ENCODE measurements around the gene KRT86.

KRT86 gene

DNA sequence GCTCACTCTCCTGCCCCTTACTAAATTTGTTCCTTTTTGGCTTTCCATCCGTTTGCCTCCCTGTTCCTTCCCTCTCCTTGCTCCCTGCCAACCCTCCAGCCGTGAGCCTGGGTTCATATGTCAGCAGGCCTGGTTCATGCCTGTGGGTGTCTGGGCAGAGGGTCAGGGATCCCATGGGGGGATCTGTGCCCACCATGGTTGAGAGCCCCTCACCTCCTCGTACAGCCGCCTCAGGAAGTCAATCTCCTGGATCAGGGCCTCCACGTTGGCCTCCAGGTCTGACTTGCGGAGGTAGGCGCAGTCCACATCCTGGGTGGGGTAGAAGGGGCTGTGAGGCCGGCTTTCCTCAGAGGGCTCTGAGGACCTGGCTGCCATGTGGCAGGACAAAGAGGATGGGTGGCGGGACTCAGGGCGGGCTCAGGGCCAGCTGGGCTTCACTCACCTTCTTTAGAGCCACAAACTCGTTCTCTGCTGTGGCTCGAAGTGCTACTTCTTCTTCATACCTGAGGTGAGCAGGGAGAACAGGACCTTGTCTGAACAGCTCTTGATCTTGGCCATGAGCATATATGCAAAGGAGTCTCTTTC, 43.1 kb downstream of the KRT86 start:
- no peak overlapping the region for H3K4me3 ChIP-seq (ENCODE audit: insufficient read depth, low read length, poor library complexity, severe bottlenecking)
- no peaks in the 10 kb centered on the region for H4K20me1 ChIP-seq (ENCODE audit: low read depth, low read length)
- H3K9me2 ChIP-seq (replicated peaks; ENCODE audit: insufficient read depth, low read length), result no peaks in the 10 kb centered on the region
- no peaks in the 10 kb centered on the region for H3K36me3 ChIP-seq (ENCODE audit: low read length)
- no peak overlapping the region for H2AFZ ChIP-seq (ENCODE audit: low read depth, low read length, severe bottlenecking)
- no peaks in the 10 kb centered on the region for H3F3A ChIP-seq (ENCODE audit: insufficient read depth)
- no peaks in the 10 kb centered on the region for H3K79me2 ChIP-seq (ENCODE audit: insufficient read depth, low read length)
- no peak overlapping the region for H3K4me2 ChIP-seq (ENCODE audit: low read depth, low read length, poor library complexity, severe bottlenecking)
- no peaks in the 10 kb centered on the region for H3K27me3 ChIP-seq (ENCODE audit: low read length)
- no peak overlapping the region for H3K9ac ChIP-seq (ENCODE audit: low read length)
- no peak overlapping the region for H3K27ac ChIP-seq (ENCODE audit: low read depth, low read length)
- TF ChIP-seq CTCF (IDR thresholded peaks at IDR 0.05; ENCODE audit: insufficient read depth, low read length, poor library complexity, severe bottlenecking) (no peak), EZH2phosphoT487 (conservative IDR thresholded peaks at IDR 0.05; ENCODE audit: low read length) (no peak)
- no peaks in the 10 kb centered on the region for H3K9me3 ChIP-seq (ENCODE audit: insufficient read depth, low read length)

DNA sequence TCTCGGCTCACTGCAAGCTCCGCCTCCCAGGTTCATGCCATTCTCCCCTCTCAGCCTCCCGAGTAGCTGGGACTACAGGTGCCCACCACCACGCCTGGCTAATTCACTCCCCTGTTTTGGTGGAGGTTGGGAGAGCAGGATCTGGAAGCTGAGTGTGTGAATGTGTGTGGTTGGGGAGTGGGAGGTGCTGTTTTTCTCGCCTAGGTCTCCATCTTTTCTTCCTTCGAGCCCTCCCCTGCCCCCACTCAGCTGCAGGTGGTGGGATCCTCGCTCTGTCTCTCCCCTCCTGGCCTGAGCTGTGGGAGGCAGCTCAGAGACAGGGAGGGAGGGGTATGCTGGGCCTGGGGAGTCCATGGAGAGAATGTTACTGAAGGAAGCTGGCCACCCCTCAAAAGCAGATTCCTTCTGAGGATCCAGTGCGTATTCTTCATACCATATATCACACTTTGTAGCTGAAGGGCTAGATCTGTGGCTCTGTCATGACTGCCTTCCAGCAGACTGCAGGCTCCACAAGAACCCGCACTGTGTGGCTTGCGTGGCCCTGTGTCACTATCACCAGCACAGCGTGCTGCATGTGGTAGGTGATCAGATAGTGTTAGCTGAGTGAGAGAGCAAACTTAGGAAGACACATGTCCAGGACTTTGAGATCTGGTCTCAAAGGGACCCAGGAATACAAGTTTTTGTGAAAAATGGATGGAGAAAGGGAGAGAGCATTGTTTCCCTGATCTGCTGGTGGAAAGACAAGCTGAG, 44.0 kb downstream of the KRT86 start:
- H3K9me3 ChIP-seq (ENCODE audit: insufficient read depth, low read length), result no peaks in the 10 kb centered on the region
- no peak overlapping the region for H3K4me3 ChIP-seq (ENCODE audit: insufficient read depth, low read length, poor library complexity, severe bottlenecking)
- no peaks in the 10 kb centered on the region for H3K79me2 ChIP-seq (ENCODE audit: insufficient read depth, low read length)
- no peak overlapping the region for H3K4me2 ChIP-seq (ENCODE audit: low read depth, low read length, poor library complexity, severe bottlenecking)
- no peaks in the 10 kb centered on the region for H3K9me2 ChIP-seq (replicated peaks; ENCODE audit: insufficient read depth, low read length)
- H3F3A ChIP-seq (ENCODE audit: insufficient read depth), result no peaks in the 10 kb centered on the region
- H3K27me3 ChIP-seq (ENCODE audit: low read length), result no peaks in the 10 kb centered on the region
- TF ChIP-seq EZH2phosphoT487 (conservative IDR thresholded peaks at IDR 0.05; ENCODE audit: low read length), result no peak
- no peak for TF ChIP-seq CTCF (IDR thresholded peaks at IDR 0.05; ENCODE audit: insufficient read depth, low read length, poor library complexity, severe bottlenecking)
- H4K20me1 ChIP-seq (ENCODE audit: low read depth, low read length), result no peaks in the 10 kb centered on the region
- H3K36me3 ChIP-seq (ENCODE audit: low read length), result no peaks in the 10 kb centered on the region
- no peak overlapping the region for H2AFZ ChIP-seq (ENCODE audit: low read depth, low read length, severe bottlenecking)
- no peak overlapping the region for H3K9ac ChIP-seq (ENCODE audit: low read length)
- no peak overlapping the region for H3K27ac ChIP-seq (ENCODE audit: low read depth, low read length)

- Histone ChIP-seq H3K27ac (ENCODE audit: low read depth, low read length) (no peak overlapping the region), H3K9me3 (ENCODE audit: insufficient read depth, low read length) (no peaks in the 10 kb centered on the region), H3K9ac (ENCODE audit: low read length) (no peak overlapping the region), H3K79me2 (ENCODE audit: insufficient read depth, low read length) (no peaks in the 10 kb centered on the region), H3F3A (ENCODE audit: insufficient read depth) (no peaks in the 10 kb centered on the region), H3K36me3 (ENCODE audit: low read length) (no peaks in the 10 kb centered on the region), H3K4me2 (ENCODE audit: low read depth, low read length, poor library complexity, severe bottlenecking) (no peak overlapping the region), H3K4me3 (ENCODE audit: insufficient read depth, low read length, poor library complexity, severe bottlenecking) (no peak overlapping the region), H4K20me1 (ENCODE audit: low read depth, low read length) (no peaks in the 10 kb centered on the region), H3K9me2 (replicated peaks; ENCODE audit: insufficient read depth, low read length) (no peaks in the 10 kb centered on the region), H3K27me3 (ENCODE audit: low read length) (no peaks in the 10 kb centered on the region), H2AFZ (ENCODE audit: low read depth, low read length, severe bottlenecking) (no peak overlapping the region)
- TF ChIP-seq CTCF (IDR thresholded peaks at IDR 0.05; ENCODE audit: insufficient read depth, low read length, poor library complexity, severe bottlenecking) (no peak), EZH2phosphoT487 (conservative IDR thresholded peaks at IDR 0.05; ENCODE audit: low read length) (no peak)
Observed at GRCh38 chr12:52319097-52319496, 44.7 kb downstream of the KRT86 start.

All from SU-DHL-6 (cell line).